GM21786 (cell line): Measurements from ENCODE around the gene C2CD5.
A peak's percentile ranks its signal among the peaks of the same experiment; 100 is the strongest.

Experiments
- ATAC-seq: cut with Tn5 transposase; IDR thresholded peaks from one replicate; pipeline ENCODE4 v1.9.1; 2021; ENCODE audit not compliant: unreplicated experiment

Gene C2CD5

GRCh38 chr12:22415342-22416309 is 128.7 kb downstream of the C2CD5 start:
- no peak for ATAC-seq

- ATAC-seq = no peak
These were observed 129.6 kb downstream of the C2CD5 start for GRCh38 chr12:22414742-22415141.

GRCh38 chr12:22413592-22413991 is 130.8 kb downstream of the C2CD5 start:
- no peak for ATAC-seq

GRCh38 chr12:22412581-22412980 is 131.8 kb downstream of the C2CD5 start:
- no peak for ATAC-seq

GRCh38 chr12:22410486-22410885 is 133.9 kb downstream of the C2CD5 start:
- ATAC-seq = no peak

GRCh38 chr12:22409377-22410164 is 134.8 kb downstream of the C2CD5 start:
- peak; percentile 98 for ATAC-seq

GRCh38 chr12:22408610-22409376 is 135.5 kb downstream of the C2CD5 start:
- no peak for ATAC-seq

- no peak for ATAC-seq
These were observed 136.9 kb downstream of the C2CD5 start for GRCh38 chr12:22407397-22407796.

- peak; percentile 36 for ATAC-seq
These were observed 137.7 kb downstream of the C2CD5 start for GRCh38 chr12:22406627-22407026.

GRCh38 chr12:22399464-22400180 is 144.7 kb downstream of the C2CD5 start:
- no peak for ATAC-seq
